ENCODE measurements around the gene TPRG1L.

DNA sequence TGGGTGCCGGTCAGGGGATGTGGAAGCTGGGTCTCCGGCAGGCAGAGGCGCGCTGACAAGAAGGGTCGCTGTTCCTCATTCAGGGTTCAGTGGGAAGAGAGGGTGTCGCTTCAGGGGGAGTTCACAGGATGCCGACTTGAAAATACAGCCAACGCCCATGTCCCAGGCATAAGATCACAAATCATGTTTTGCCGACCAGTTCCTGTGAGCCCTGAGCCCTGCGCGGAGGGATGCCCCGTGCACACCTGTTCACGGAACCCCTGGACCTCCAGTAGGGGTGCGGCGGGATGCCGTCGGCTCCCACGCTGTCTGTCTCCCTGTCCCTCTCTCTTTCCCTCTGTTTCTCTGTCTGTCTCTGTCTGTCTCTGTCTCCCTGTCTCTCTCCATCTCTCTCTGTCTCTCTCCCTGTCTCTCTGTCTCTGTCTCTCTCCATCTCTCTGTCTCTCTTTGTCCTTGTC, 54.3 kb downstream of the TPRG1L start:
- TF ChIP-seq, protein P1, sequence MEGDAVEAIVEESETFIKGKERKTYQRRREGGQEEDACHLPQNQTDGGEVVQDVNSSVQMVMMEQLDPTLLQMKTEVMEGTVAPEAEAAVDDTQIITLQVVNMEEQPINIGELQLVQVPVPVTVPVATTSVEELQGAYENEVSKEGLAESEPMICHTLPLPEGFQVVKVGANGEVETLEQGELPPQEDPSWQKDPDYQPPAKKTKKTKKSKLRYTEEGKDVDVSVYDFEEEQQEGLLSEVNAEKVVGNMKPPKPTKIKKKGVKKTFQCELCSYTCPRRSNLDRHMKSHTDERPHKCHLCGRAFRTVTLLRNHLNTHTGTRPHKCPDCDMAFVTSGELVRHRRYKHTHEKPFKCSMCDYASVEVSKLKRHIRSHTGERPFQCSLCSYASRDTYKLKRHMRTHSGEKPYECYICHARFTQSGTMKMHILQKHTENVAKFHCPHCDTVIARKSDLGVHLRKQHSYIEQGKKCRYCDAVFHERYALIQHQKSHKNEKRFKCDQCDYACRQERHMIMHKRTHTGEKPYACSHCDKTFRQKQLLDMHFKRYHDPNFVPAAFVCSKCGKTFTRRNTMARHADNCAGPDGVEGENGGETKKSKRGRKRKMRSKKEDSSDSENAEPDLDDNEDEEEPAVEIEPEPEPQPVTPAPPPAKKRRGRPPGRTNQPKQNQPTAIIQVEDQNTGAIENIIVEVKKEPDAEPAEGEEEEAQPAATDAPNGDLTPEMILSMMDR (tag by site-specific recombination; IDR thresholded peaks at IDR 0.05), result no peak
- TF ChIP-seq ZNF157 (tag by site-specific recombination; IDR thresholded peaks at IDR 0.05) (no peak), YY1 (tag by site-specific recombination; IDR thresholded peaks at IDR 0.05) (no peak), ZNF211 (tag by site-specific recombination; IDR thresholded peaks at IDR 0.05; ENCODE audit: low read depth) (no peak), ZNF10 (tag by site-specific recombination; IDR thresholded peaks at IDR 0.05) (no peak), KLF16 (tag by site-specific recombination; IDR thresholded peaks at IDR 0.05) (no peak), ZNF416 (tag by site-specific recombination; IDR thresholded peaks at IDR 0.05) (no peak)
- TF ChIP-seq, protein P2, sequence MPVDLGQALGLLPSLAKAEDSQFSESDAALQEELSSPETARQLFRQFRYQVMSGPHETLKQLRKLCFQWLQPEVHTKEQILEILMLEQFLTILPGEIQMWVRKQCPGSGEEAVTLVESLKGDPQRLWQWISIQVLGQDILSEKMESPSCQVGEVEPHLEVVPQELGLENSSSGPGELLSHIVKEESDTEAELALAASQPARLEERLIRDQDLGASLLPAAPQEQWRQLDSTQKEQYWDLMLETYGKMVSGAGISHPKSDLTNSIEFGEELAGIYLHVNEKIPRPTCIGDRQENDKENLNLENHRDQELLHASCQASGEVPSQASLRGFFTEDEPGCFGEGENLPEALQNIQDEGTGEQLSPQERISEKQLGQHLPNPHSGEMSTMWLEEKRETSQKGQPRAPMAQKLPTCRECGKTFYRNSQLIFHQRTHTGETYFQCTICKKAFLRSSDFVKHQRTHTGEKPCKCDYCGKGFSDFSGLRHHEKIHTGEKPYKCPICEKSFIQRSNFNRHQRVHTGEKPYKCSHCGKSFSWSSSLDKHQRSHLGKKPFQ (tag by site-specific recombination; IDR thresholded peaks at IDR 0.05), result no peak
- TF ChIP-seq, protein P3, sequence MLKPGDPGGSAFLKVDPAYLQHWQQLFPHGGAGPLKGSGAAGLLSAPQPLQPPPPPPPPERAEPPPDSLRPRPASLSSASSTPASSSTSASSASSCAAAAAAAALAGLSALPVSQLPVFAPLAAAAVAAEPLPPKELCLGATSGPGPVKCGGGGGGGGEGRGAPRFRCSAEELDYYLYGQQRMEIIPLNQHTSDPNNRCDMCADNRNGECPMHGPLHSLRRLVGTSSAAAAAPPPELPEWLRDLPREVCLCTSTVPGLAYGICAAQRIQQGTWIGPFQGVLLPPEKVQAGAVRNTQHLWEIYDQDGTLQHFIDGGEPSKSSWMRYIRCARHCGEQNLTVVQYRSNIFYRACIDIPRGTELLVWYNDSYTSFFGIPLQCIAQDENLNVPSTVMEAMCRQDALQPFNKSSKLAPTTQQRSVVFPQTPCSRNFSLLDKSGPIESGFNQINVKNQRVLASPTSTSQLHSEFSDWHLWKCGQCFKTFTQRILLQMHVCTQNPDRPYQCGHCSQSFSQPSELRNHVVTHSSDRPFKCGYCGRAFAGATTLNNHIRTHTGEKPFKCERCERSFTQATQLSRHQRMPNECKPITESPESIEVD (tag by site-specific recombination; IDR thresholded peaks at IDR 0.05), result no peak
